Neural progenitor cell (in vitro differentiated cells): ENCODE data around the gene GAB3. TPM values are rescaled to one million over a fixed set of nuclear protein-coding genes. Genes with fewer than 3 reads are reported as not detected.

ENCODE experiments used
- small RNA-seq: library from RNA; depleted of rRNA; stranded (forward); fragments of <200 nt; gene quantifications from one replicate; pipeline ENCODE3, GENCODE V24; 2015
- total RNA-seq: library from RNA; depleted of rRNA; stranded (reverse); fragments of >200 nt; gene quantifications from 2 replicates; pipeline ENCODE4 v1.2.3, GENCODE V29; 2015; ENCODE audit warnings: low replicate concordance

Gene GAB3
- total RNA-seq, 1 donor from 2014 or later: not detected

Small RNA genes lying within 50 kb of the gene (small RNA-seq; reads per million reads assigned to genes)
- not detected for gene SNORA36A

Other genes starting within 250 kb of the GAB3 start
- gene FAM3A, start 234.8 kb downstream of the GAB3 start, total RNA-seq: 4.5 and 16.8 TPM in 2 replicates
- 21.6 and 44.6 TPM in 2 replicates for gene G6PD, start 204.2 kb downstream of the GAB3 start, total RNA-seq
- gene IKBKG, start 203.5 kb downstream of the GAB3 start, total RNA-seq: 11.7 and 13.2 TPM in 2 replicates
- gene CTAG1A, start 165.9 kb downstream of the GAB3 start, total RNA-seq: not detected in 2 replicates
- gene CTAG1B, start 131.8 kb downstream of the GAB3 start, total RNA-seq: not detected in 2 replicates
- gene CTAG2, start 97.5 kb downstream of the GAB3 start, total RNA-seq: not detected in 2 replicates
- gene DKC1, start 11.8 kb upstream of the GAB3 start, total RNA-seq: 43.7 and 45.6 TPM in 2 replicates
- gene MPP1, start 54.4 kb upstream of the GAB3 start, total RNA-seq: 0.28 TPM in 1 of 2 replicates, not detected in the other
- gene SMIM9, start 83.6 kb upstream of the GAB3 start, total RNA-seq: not detected in 2 replicates
- 5.5 and 8.7 TPM in 2 replicates for gene F8A1, start 135.3 kb upstream of the GAB3 start, total RNA-seq